Kidney tubule cell (primary cell): ENCODE results near the gene LAMA5.

ENCODE experiments used
- DNase-seq: peaks from one replicate; pipeline ENCODE4 v3.0.0-alpha.2; 2018; ENCODE audit warnings: low spot score

The LAMA5 gene

GRCh38 chr20:62360854-62361798, 6.0 kb downstream of the LAMA5 start:
- DNase-seq, result no peak

- DNase-seq, result peak; percentile 92
These were observed 7.5 kb downstream of the LAMA5 start for GRCh38 chr20:62359491-62360121.

GRCh38 chr20:62359043-62359490, 8.0 kb downstream of the LAMA5 start:
- no peak for DNase-seq

- peak; percentile 79 for DNase-seq
These were observed 8.7 kb downstream of the LAMA5 start for GRCh38 chr20:62358171-62359042.

DNA sequence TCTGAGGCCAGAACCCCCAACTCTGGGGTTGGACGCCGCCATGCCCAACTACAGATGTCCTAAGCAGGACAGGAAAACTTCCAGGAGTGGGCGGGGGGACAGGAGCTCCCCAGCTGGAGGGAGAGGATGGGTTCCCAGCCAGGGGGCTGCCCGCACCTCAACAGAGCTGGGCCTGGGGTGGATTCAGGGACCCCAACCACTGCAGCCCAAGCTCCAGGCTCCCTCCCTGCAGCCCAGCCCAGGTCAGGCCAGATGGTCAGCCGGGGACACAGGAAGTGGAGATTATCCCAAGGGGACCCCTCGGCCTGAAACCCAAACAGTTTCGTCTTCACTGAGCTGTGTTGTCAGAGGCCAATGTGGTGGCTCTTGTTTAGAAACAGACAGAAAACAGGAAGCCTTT, 9.4 kb downstream of the LAMA5 start:
- no peak for DNase-seq

DNA sequence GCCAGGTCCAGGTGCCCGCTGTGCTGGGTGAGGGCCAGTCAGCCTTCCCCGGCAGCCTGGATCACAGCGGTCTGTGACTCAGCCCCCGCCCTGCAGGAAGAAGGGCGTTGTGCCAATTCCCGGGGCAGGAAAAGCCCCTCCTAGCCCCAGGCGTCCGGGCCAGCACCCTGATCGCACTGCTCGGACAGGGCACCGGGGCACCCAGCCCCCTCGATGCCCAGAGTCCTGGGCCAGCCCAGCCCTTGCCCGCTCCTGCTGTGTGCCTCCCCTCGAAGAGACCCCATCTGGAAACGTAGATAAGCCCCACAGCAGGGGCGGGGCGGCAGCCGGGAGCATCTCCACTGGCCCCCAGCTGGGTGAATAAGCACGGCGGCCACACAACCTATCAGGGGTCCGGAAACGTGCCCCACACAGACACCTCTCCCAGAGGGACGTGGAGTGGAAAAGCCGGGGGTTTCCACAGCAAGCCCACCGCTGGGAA, 9.9 kb downstream of the LAMA5 start:
- DNase-seq, result peak; percentile 87

- no peak for DNase-seq
These were observed 10.4 kb downstream of the LAMA5 start for GRCh38 chr20:62356589-62357186.

GRCh38 chr20:62355878-62356588, 11.1 kb downstream of the LAMA5 start:
- DNase-seq, result peak; percentile 52

DNA sequence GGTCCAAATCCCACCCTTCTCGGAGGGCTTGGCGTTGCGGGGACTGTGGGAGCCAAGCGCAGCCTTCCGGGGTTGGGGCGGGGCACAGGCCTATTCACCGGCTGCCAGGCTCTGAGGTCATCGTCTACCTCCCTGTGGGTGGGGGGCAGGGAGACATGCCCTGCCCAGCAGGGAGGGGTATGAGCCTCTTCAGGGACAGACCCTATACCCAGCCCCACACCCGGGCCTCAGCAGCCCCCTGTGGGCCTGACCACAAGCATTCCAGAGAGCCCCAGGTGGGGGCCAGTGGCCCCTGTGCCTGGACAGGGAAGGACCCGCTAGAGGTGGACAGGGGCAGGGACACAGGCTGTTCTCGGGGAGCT, 11.6 kb downstream of the LAMA5 start:
- peak; percentile 71 for DNase-seq

DNA sequence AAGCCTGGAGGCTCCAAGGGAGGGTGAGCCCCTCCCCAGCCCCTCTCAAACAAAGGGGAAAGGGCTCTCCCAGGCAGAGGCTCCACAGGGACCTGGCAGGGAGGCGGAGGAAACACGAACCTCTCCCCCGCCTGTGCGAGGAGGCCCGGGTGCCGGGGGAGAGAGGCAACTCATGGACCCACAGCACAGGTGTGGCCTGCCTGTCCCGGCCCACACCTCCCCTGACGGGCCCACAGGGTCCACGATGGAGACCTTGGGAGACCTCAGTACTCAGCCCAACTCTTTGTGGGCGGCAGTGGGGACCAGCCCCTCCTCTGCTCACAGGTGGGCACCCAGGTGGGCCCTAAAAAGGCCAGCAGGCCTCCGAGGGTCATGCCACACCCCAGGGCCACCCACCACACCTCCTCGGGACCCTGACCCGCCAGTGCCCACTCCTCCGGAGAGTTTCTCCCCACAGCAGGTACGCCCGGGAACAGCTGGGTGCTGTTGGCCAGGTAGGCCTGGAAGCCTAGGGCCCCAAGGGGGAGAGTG, 12.2 kb downstream of the LAMA5 start:
- DNase-seq, result no peak

DNA sequence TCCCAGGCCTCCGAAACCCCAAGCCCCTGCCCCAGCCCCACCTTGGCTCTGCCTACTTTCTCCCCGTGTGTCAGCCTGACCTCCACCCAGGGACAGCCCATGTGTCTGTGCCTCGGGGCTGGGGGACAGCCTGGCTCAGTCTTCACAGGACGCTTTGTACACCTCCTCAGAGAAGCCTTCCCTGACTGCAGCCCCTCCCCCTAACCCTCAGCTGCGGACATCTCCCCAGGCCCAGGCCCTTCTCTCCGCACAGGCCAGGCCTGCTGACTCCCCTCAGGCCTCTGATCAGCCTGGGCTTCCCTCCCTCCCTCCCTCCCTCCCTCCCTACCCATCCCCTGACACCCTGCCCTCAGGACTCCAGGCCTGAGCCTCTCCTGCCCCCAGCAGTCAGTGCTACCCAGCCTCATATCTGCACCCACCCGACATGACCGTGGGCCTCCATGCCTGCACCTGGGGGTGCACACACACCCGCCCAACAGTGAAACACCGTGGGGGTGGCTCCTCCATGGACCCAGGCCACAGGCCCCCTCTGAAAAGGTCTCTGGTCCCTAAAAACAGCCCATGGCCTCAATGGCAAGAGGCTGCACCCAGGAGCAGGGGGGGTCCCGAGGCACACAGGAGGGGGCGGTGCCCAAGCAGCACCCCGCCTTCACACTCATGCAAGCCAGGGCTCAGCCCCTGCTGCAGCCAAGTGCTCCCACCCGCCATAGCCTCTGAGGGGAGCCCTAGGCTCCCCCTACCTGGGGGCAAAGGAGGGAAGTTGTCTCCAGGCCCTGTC, 12.9 kb downstream of the LAMA5 start:
- no peak for DNase-seq

DNA sequence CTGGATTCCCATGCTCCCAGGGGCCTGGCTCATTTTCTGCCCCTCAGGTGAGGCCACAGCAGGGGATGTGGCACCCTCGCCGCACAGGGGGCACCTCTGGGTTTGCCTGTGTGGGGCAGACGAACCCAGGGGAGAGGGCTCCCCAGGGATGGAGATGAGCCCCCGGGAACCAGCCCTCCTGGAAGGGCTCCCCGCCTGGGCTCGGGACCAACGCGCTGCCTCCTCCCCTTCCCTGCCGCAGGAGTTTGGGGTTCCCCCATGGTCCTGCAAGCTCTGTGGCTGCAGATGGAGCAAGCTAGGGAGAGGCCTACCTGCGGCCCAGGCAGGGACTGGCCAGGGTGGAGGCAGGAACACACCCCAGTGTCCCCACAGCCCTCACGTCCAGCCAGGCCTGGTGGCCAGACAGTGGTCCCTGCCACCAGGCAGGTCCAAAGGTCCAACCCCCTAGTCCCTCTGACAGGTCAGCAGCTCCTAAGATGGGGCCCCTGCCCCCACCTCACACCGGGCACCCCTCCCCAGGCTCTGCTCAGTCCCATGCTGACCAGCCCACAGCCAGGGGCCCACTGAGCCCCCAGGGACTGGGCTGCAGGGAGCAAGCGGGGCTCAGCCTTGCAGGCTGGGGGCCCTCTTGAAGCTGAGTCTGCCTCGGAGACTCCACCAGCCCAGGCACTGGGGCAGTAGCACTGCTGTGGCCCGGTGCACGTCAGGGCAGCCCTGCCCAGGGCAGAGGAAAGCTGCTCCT, 13.7 kb downstream of the LAMA5 start:
- no peak for DNase-seq

DNA sequence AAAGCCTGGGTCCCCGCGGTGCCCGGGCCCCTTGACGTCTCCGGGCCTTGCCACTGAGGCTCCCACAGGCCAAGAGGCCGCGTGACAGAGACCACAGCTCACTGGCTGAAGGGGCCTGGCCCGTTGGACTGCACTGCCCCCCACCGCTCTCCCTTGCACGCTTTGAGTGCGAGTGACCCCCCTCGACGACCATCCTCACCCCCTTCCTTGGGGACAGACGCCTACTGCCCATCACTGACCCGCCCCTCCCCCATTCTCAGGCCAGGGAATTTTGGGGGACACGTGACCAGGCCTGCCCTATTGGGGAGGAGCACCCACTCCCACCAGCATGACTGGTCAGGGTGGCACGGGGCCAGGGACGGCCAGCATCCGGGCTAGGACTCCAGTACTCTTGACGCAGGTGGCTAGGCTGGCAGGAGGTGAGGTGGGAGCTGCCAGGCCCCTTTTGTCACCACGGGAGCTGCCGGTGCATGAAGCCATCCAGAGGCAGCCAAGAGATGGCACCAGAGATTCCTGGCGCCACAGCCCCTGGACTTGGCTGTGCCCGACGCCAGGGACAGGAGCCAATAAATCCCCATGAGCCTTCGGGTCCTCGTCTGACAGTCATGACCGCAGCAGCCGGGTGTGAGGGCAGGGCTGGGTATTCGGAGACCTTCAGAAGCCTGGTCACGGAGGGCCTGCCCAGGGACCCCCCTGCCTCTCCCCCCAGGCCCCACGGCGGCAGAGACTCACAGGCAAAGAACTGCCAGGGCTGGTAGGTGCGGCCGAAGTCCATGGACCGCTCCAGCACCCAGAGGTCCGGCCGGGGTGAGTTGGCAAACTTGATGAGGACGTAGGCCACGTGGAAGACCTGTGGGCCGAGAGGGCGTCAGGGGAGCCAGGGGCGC, 14.5 kb downstream of the LAMA5 start:
- DNase-seq, result peak; percentile 90

GRCh38 chr20:62351469-62352401, 15.4 kb downstream of the LAMA5 start:
- no peak for DNase-seq

DNA sequence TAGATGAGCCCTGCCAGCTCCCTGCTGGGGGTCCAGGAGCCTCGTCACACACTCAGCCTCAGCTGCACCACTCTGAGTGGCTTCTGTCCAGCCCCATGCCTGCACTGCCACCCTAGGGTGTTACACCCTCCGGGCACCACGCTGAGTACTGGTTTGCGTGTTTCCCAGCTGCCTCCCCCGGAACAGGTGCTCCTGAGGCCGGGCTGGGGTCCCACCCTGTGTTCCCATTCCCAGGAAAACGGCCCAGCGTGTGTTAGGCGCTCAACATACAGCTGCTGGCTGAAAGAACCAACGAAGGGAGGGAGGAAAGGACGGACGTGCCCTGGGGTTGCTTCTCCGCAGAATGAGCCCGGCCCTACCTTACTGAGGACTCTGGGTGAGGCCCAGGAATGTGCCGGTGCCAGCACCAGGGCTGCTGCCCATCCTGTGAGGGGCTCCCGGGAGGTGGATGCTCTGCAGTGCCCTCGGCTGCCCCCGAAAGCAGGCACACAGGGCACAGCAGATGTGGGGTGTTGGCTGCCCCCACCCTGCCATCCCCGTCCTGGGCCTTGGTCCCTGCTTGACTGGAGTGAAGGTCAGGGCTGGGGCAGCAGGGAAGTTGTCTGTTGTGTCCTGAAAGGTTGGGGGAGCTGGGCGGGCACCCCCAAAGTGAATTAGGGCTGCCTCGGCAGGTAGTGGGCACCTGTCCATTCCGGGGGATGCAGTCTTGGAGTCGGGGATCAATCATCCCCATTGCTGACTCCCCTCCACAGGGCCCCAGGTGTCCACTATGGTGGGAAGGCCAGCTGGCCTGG, 16.3 kb downstream of the LAMA5 start:
- DNase-seq, result no peak

- DNase-seq, result peak; percentile 93
These were observed 16.9 kb downstream of the LAMA5 start for GRCh38 chr20:62350098-62350628.
